MM.1S (cell line): ENCODE data around the gene KRTAP4-11.
"Not testable (repeated sequence)": the region's sequence is repeated elsewhere in the genome, so short reads cannot be mapped to it uniquely, and the experiment has no call there.

Experiments
- DNase-seq: peaks from one replicate; pipeline ENCODE4 v3.0.0-alpha.2; 2015
- H2AFZ ChIP-seq: fragments of 300-600 bp; sonication (generic); 2 replicates; pipeline ENCODE4 v1.6.0; 2016; ENCODE audit warnings: antibody characterized with exemption, low read length
- H3F3A ChIP-seq: fragments of 300-600 bp; sonication (generic); 2 replicates; pipeline ENCODE4 v1.6.1; 2016; ENCODE audit warnings: mild to moderate bottlenecking, antibody characterized with exemption, low read length, moderate library complexity, mixed read lengths; ENCODE audit not compliant: insufficient read depth
- H3K27ac ChIP-seq: fragments of 300-600 bp; sonication (generic); 2 replicates; pipeline ENCODE4 v1.5.1; 2016; ENCODE audit warnings: mild to moderate bottlenecking, low read length
- H3K27me3 ChIP-seq: fragments of 300-600 bp; sonication (generic); replicated peaks from 2 replicates; pipeline ENCODE4 v1.6.0; 2016; ENCODE audit warnings: low read length; ENCODE audit not compliant: insufficient read depth
- H3K36me3 ChIP-seq: fragments of 300-600 bp; sonication (generic); replicated peaks from 2 replicates; pipeline ENCODE4 v1.6.1; 2016; ENCODE audit warnings: mild to moderate bottlenecking, low read length, mixed read lengths; ENCODE audit not compliant: insufficient read depth
- H3K4me1 ChIP-seq: fragments of 300-600 bp; sonication (generic); 2 replicates; pipeline ENCODE4 v1.6.1; 2016; ENCODE audit warnings: low read length, mixed read lengths
- H3K4me2 ChIP-seq: fragments of 300-600 bp; sonication (generic); 2 replicates; pipeline ENCODE4 v1.6.0; 2016; ENCODE audit warnings: low read depth, low read length
- H3K4me3 ChIP-seq: fragments of 300-600 bp; sonication (generic); 2 replicates; pipeline ENCODE4 v1.5.1; 2016; ENCODE audit warnings: low read length, mixed read lengths
- H3K79me2 ChIP-seq: fragments of 300-600 bp; sonication (generic); 2 replicates; pipeline ENCODE4 v1.6.1; 2016; ENCODE audit warnings: mixed run types, low read length, mixed read lengths
- H3K9ac ChIP-seq: fragments of 300-600 bp; sonication (generic); 2 replicates; pipeline ENCODE4 v1.6.1; 2016; ENCODE audit warnings: low read length, mixed read lengths
- H3K9me2 ChIP-seq: fragments of 300-600 bp; sonication (generic); replicated peaks from 2 replicates; pipeline ENCODE4 v1.6.1; 2016; ENCODE audit warnings: mild to moderate bottlenecking, low read length, mixed read lengths; ENCODE audit not compliant: insufficient read depth
- H3K9me3 ChIP-seq: fragments of 300-600 bp; sonication (generic); replicated peaks from 2 replicates; pipeline ENCODE4 v1.6.1; 2016; ENCODE audit warnings: mild to moderate bottlenecking, low read length, mixed read lengths; ENCODE audit not compliant: insufficient read depth
- H4K20me1 ChIP-seq: fragments of 300-600 bp; sonication (generic); 2 replicates; pipeline ENCODE4 v1.6.1; 2016; ENCODE audit warnings: mild to moderate bottlenecking, low read length, moderate library complexity, mixed read lengths; ENCODE audit not compliant: insufficient read depth
- EZH2 ChIP-seq: fragments of 300-600 bp; sonication (generic); optimal IDR thresholded peaks from 2 replicates; pipeline ENCODE3; 2017; ENCODE audit warnings: low read depth, mild to moderate bottlenecking, antibody characterized with exemption, low read length, mixed read lengths
- EZH2phosphoT487 ChIP-seq: fragments of 300-600 bp; sonication (generic); IDR thresholded peaks from 2 replicates; pipeline ENCODE4 v1.6.1; 2018; ENCODE audit warnings: antibody characterized with exemption, low read length
- TF ChIP-seq, protein P1 (sequence below): fragments of 300-600 bp; sonication (generic); IDR thresholded peaks from 2 replicates; pipeline ENCODE4 v1.5.1; 2016; ENCODE audit warnings: antibody characterized with exemption, low read length, mixed read lengths

KRTAP4-11 gene

DNA sequence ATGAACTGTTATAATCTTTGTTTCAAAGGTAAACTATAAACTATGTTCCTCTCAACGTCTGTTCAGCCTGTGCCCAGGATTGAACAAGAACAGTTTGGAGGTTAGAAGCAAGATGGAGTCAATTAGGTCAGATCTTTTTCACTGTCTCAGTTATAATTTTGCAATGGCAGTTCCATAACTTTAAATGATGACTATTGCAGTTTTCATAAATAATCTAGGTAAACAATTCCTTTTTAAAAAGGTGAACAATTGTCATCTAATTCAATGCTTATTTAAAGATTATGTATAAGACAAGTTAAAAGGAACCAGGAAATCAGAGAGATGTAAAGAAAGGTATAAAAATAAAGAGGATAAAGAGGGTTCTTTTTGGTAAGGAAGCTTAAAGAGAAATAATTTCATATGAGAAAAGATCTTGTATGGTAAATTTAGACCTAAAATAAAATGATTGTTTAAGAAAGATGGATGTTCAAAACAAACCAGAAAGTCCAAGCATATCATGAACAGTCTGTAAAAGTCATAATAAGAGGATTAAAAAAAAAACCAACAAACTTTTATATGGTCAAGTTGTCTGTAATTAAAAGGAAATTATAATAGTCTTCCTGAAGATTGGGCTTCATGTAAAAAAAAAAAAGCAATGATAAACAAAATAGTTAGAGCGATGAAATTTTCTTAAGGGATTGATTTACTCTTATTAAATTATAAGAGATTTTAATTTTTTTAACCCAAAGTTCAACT lies 6.9 kb downstream of the KRTAP4-11 start:
- Histone ChIP-seq H3K9ac (no peak overlapping the region), H3K4me2 (no peak overlapping the region), H3K36me3 (no peaks in the 10 kb centered on the region), H3K27me3 (no peaks in the 10 kb centered on the region), H4K20me1 (no peaks in the 10 kb centered on the region), H3K4me1 (no peaks in the 10 kb centered on the region), H3F3A (no peaks in the 10 kb centered on the region), H3K27ac (no peak overlapping the region), H3K9me2 (no peaks in the 10 kb centered on the region), H3K4me3 (no peak overlapping the region), H3K79me2 (no peaks in the 10 kb centered on the region), H2AFZ (no peak overlapping the region), H3K9me3 (no peaks in the 10 kb centered on the region)
- TF ChIP-seq EZH2phosphoT487, result no peak
- TF ChIP-seq, protein P1, sequence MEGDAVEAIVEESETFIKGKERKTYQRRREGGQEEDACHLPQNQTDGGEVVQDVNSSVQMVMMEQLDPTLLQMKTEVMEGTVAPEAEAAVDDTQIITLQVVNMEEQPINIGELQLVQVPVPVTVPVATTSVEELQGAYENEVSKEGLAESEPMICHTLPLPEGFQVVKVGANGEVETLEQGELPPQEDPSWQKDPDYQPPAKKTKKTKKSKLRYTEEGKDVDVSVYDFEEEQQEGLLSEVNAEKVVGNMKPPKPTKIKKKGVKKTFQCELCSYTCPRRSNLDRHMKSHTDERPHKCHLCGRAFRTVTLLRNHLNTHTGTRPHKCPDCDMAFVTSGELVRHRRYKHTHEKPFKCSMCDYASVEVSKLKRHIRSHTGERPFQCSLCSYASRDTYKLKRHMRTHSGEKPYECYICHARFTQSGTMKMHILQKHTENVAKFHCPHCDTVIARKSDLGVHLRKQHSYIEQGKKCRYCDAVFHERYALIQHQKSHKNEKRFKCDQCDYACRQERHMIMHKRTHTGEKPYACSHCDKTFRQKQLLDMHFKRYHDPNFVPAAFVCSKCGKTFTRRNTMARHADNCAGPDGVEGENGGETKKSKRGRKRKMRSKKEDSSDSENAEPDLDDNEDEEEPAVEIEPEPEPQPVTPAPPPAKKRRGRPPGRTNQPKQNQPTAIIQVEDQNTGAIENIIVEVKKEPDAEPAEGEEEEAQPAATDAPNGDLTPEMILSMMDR, result no peak
- TF ChIP-seq EZH2, result no peak
- DNase-seq, result no peak

DNA sequence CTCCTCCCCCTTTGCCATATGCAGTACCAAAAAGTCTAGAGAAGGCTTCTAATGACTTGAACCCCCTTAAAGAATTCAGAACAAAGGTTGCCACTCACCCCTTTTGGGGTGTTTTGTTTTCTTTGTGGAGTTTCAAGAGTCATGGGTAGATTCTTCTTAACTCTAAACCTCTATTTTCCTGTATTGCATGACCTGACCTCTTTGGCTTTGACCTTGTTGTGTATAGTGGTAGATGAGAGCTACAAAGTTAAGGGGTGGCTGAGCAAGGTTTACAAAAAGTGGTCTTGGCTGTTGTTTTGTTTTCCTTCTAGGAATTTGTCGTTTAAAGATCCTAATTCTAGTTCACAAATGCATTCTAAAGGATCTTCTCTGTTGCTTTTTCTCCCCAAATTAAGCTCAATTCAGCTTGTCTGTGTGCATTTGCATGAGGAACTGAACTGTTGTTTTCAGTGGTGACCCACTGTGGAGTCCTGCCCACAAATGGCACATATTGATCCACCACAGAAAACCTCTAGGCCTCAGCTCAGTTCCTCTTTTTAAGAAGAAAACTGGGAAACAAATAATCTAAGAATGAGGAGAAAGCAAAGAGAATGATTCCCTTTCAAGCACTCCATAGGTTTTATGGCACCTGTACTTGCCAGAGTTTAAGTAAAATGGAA lies 9.3 kb downstream of the KRTAP4-11 start:
- H4K20me1 ChIP-seq, H3K9ac ChIP-seq, H3K79me2 ChIP-seq, H3K4me3 ChIP-seq, H2AFZ ChIP-seq, DNase-seq, H3K27ac ChIP-seq, H3K9me3 ChIP-seq, H3K4me1 ChIP-seq, H3K36me3 ChIP-seq, H3K9me2 ChIP-seq, H3K27me3 ChIP-seq, H3K4me2 ChIP-seq, H3F3A ChIP-seq: not testable (repeated sequence)

DNA sequence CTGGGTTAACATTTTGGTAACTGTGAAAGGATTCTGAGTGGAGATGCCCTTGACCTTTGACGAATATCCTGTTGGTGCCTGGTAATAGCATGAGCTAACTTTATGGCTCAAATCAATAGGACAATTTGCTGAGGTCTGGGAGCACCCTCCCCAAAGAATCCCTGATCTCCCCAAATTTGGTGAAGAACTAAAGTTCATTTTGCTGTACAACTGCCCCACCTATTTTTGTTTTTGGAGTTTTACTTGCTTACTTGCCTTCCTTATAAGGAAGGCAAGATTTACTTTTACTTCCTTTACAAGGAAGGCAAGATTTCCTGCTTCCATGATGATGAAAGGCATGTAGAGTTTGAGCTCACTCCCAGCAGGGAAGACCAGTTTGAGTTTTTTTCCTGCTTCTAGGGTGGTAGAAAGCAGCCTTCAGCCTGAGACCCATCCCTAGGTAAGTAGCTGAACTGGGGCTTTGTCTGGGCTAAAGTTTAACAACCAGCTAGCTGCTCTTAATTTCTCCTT lies 10.2 kb downstream of the KRTAP4-11 start:
- Histone ChIP-seq H3K4me1 (no peaks in the 10 kb centered on the region), H3K4me2 (no peak overlapping the region), H3K79me2 (no peaks in the 10 kb centered on the region), H3K9me2 (no peaks in the 10 kb centered on the region), H3K4me3 (no peak overlapping the region), H3F3A (no peaks in the 10 kb centered on the region), H2AFZ (no peak overlapping the region), H3K9me3 (no peaks in the 10 kb centered on the region), H3K27me3 (no peaks in the 10 kb centered on the region), H3K36me3 (no peaks in the 10 kb centered on the region), H3K9ac (no peak overlapping the region), H4K20me1 (no peaks in the 10 kb centered on the region), H3K27ac (no peak overlapping the region)
- DNase-seq, result no peak
- TF ChIP-seq, protein P1, result no peak
- TF ChIP-seq EZH2phosphoT487 (no peak), EZH2 (no peak)

DNA sequence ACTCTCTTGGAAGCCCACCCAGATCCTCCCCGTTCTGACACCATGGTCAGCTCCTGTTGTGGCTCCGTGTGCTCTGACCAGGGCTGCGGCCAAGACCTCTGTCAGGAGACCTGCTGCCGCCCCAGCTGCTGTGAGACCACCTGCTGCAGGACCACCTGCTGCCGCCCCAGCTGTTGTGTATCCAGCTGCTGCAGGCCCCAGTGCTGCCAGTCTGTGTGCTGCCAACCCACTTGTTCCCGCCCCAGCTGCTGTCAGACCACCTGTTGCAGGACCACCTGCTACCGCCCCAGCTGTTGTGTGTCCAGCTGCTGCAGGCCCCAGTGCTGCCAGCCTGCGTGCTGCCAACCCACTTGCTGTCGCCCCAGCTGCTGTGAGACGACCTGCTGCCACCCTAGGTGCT lies 12.8 kb downstream of the KRTAP4-11 start, which contains the start of gene KRTAP4-9:
Gene KRTAP4-9, plus strand, starts transcription at position 43 of the 400 bp plus-strand sequence. Its CDS starts 0 bp downstream, at position 43.
- not testable (repeated sequence) for H3K9me2 ChIP-seq, H3K79me2 ChIP-seq, H3K4me1 ChIP-seq, H3K4me2 ChIP-seq, DNase-seq, H3F3A ChIP-seq, H2AFZ ChIP-seq, H3K4me3 ChIP-seq, H3K36me3 ChIP-seq, H3K9ac ChIP-seq, H3K27me3 ChIP-seq, H3K27ac ChIP-seq, H3K9me3 ChIP-seq, H4K20me1 ChIP-seq

DNA sequence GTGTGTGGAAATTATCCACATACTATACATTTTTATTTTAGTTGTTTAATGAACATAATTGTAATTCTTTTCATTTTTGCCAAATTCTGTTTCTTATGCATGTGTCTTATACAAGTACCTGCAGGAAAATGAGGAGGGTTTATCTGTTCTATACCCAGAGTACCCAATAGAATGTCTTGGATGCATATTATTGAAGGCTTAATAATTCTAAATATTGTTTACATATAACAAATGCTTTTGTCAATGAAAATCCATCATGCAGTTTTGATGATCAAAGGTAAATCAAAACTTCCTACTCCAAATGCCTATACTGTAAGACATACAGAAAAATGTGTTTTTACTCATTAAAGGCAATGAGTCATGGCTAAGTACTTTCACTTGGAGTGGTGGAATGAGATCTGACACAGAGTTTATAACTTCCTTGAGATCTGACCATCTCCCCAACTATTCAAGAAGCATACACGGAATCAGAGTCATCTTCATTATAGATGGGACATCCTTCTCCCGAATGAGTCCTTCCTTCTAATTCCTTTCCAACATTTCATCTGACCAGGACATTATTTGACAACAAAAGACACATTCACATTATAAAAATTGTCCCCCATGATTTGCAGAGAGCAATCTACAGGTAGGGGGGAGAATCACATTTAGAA lies 13.7 kb downstream of the KRTAP4-11 start:
- H3K4me2 ChIP-seq, H3K9me2 ChIP-seq, H3K9ac ChIP-seq, H3K36me3 ChIP-seq, H3K27me3 ChIP-seq, H3F3A ChIP-seq, H3K4me1 ChIP-seq, H3K27ac ChIP-seq, H4K20me1 ChIP-seq, H3K79me2 ChIP-seq, H2AFZ ChIP-seq, H3K4me3 ChIP-seq, DNase-seq, H3K9me3 ChIP-seq: not testable (repeated sequence)
